KMS-11 (cell line): ENCODE results near the gene DPP10.

Experiments
- H2AFZ ChIP-seq: fragments of 200-600 bp; sonication (generic); 2 replicates; pipeline ENCODE4 v1.6.1; 2016; ENCODE audit warnings: antibody characterized with exemption, mixed run types, low read depth
- H3K27ac ChIP-seq: fragments of 200-600 bp; sonication (generic); 2 replicates; pipeline ENCODE4 v1.6.1; 2016; ENCODE audit warnings: mild to moderate bottlenecking, mixed run types
- H3K27me3 ChIP-seq: fragments of 200-600 bp; sonication (generic); 2 replicates; pipeline ENCODE4 v1.6.1; 2017; ENCODE audit warnings: mild to moderate bottlenecking, low read depth, mixed run types, moderate library complexity; ENCODE audit not compliant: insufficient read depth
- H3K36me3 ChIP-seq: fragments of 200-600 bp; sonication (generic); 2 replicates; pipeline ENCODE4 v1.6.1; 2017; ENCODE audit warnings: mild to moderate bottlenecking, mixed run types; ENCODE audit not compliant: insufficient read depth
- H3K4me1 ChIP-seq: fragments of 200-600 bp; sonication (generic); 2 replicates; pipeline ENCODE4 v1.6.1; 2016; ENCODE audit warnings: mild to moderate bottlenecking, low read depth, mixed run types; ENCODE audit not compliant: poor library complexity, severe bottlenecking
- H3K4me2 ChIP-seq: fragments of 200-600 bp; sonication (generic); 2 replicates; pipeline ENCODE4 v1.7.0; 2016; ENCODE audit warnings: mild to moderate bottlenecking, mixed run types
- H3K4me3 ChIP-seq: fragments of 200-600 bp; sonication (generic); IDR thresholded peaks from 2 replicates; pipeline ENCODE4 v1.6.1; 2017; ENCODE audit warnings: low read depth, low read length, mixed read lengths; ENCODE audit not compliant: insufficient read depth
- H3K79me2 ChIP-seq: fragments of 200-600 bp; sonication (generic); 2 replicates; pipeline ENCODE4 v1.6.1; 2016; ENCODE audit warnings: low read depth, mixed run types; ENCODE audit not compliant: insufficient read depth
- H3K9ac ChIP-seq: fragments of 200-600 bp; sonication (generic); 2 replicates; pipeline ENCODE4 v1.6.1; 2016; ENCODE audit warnings: mild to moderate bottlenecking, mixed run types
- H4K20me1 ChIP-seq: fragments of 200-600 bp; sonication (generic); 2 replicates; pipeline ENCODE4 v1.6.1; 2016; ENCODE audit warnings: mild to moderate bottlenecking, mixed run types; ENCODE audit not compliant: insufficient read depth
- CTCF ChIP-seq: fragments of 200-600 bp; sonication (generic); conservative IDR thresholded peaks from 2 replicates; pipeline ENCODE4 v1.6.1; 2017; ENCODE audit warnings: low read depth, mild to moderate bottlenecking, antibody characterized with exemption, low read length, moderate library complexity, mixed read lengths

DPP10 gene

GRCh38 chr2:114784890-114785583 lies 342.6 kb downstream of the DPP10 start:
- H3K4me3 ChIP-seq: no peak overlapping the region
- no peak overlapping the region for H3K4me2 ChIP-seq
- H3K27me3 ChIP-seq: no peaks in the 10 kb centered on the region
- no peaks in the 10 kb centered on the region for H4K20me1 ChIP-seq
- no peaks in the 10 kb centered on the region for H3K79me2 ChIP-seq
- no peak overlapping the region for H3K9ac ChIP-seq
- TF ChIP-seq CTCF: no peak
- H3K27ac ChIP-seq: no peak overlapping the region
- H3K4me1 ChIP-seq: no peaks in the 10 kb centered on the region
- no peak overlapping the region for H2AFZ ChIP-seq
- no peaks in the 10 kb centered on the region for H3K36me3 ChIP-seq

DNA sequence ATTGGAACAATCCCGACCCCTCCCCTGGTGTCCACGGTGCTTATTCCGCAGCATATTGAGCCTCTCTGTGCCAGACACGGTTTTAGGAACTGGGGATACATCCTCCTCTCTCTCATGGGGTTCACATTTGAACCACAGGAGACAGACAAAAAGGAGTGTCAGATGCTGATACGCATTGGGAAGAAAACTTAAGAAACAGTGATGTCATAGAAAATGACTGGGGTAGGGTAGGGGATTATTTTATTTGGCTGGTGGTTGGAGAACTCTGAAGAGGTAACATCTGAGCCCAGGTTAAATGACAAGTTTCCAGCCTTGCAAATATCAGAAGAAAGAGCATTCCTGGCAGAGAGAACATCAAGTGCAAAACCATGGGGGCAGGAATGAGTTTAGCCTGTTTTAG lies 344.5 kb downstream of the DPP10 start:
- H3K4me3 ChIP-seq: no peak overlapping the region
- H3K36me3 ChIP-seq: no peaks in the 10 kb centered on the region
- H3K27me3 ChIP-seq: no peaks in the 10 kb centered on the region
- H3K9ac ChIP-seq: no peak overlapping the region
- TF ChIP-seq CTCF: no peak
- H2AFZ ChIP-seq: no peak overlapping the region
- H3K4me1 ChIP-seq: no peaks in the 10 kb centered on the region
- no peaks in the 10 kb centered on the region for H3K79me2 ChIP-seq
- H3K27ac ChIP-seq: no peak overlapping the region
- no peaks in the 10 kb centered on the region for H4K20me1 ChIP-seq
- H3K4me2 ChIP-seq: no peak overlapping the region

DNA sequence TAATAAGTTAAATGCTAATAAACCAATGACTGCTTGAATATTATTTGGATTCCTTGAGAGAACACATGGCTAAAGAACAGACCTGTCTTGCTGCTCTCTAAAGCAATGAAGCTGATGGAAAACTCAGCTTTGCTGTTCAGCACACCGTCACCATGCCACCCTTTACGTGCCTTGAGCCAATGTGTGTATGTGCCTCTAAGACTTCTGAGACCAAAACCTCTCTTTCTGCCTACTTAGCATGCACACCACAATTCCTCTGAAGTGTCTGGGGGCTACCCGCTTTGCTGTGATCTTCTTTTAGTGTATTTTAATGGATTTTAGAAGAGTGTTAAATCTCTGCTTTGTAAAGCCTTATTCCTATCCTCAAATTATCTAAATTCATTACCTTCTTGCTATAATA lies 345.0 kb downstream of the DPP10 start:
- no peaks in the 10 kb centered on the region for H3K36me3 ChIP-seq
- no peak overlapping the region for H3K27ac ChIP-seq
- H3K79me2 ChIP-seq: no peaks in the 10 kb centered on the region
- no peak overlapping the region for H2AFZ ChIP-seq
- H3K4me2 ChIP-seq: no peak overlapping the region
- H3K27me3 ChIP-seq: no peaks in the 10 kb centered on the region
- H3K4me1 ChIP-seq: no peaks in the 10 kb centered on the region
- H4K20me1 ChIP-seq: no peaks in the 10 kb centered on the region
- H3K9ac ChIP-seq: no peak overlapping the region
- no peak overlapping the region for H3K4me3 ChIP-seq
- TF ChIP-seq CTCF: no peak

- no peak overlapping the region for H3K27ac ChIP-seq
- no peak overlapping the region for H3K4me2 ChIP-seq
- no peaks in the 10 kb centered on the region for H4K20me1 ChIP-seq
- no peaks in the 10 kb centered on the region for H3K79me2 ChIP-seq
- H3K4me3 ChIP-seq: no peak overlapping the region
- H3K4me1 ChIP-seq: no peaks in the 10 kb centered on the region
- no peaks in the 10 kb centered on the region for H3K36me3 ChIP-seq
- no peaks in the 10 kb centered on the region for H3K27me3 ChIP-seq
- TF ChIP-seq CTCF: no peak
- H3K9ac ChIP-seq: no peak overlapping the region
- H2AFZ ChIP-seq: no peak overlapping the region
Observed at GRCh38 chr2:114789989-114790388, 347.5 kb downstream of the DPP10 start.
